WTC11 (cell line): ENCODE results near the gene ATP11A. TPM values are rescaled to one million over a fixed set of nuclear protein-coding genes. Genes with fewer than 3 reads are reported as not detected.

Source experiments
- ATAC-seq: fragments of 200-7000 bp; cut with Tn5 transposase; 2 replicates; pipeline ENCODE4 v1.10.0; 2021; ENCODE audit warnings: mild to moderate bottlenecking, moderate library complexity
- CTCF ChIA-PET: fragments of 300-600 bp; sonication (Branson Sonifier 250); formaldehyde crosslinking; loops from one replicate; lab custom pipeline; 2021; ENCODE audit warnings: antibody characterized with exemption; lab: Charles Lee
- POLR2A ChIA-PET: fragments of 350-600 bp; sonication (Branson Sonifier 250); formaldehyde crosslinking; loops from one replicate; lab custom pipeline; 2021; ENCODE audit warnings: antibody characterized with exemption; lab: Charles Lee
- DNase-seq: peaks from one replicate; pipeline ENCODE4 v3.0.0; 2021; ENCODE audit warnings: low spot score
- H3K27ac Mint-ChIP-seq: 2 replicates; pipeline ENCODE4 v1.8.0; 2021; ENCODE audit warnings: mixed read lengths
- H3K27me3 Mint-ChIP-seq: 2 replicates; pipeline ENCODE4 v1.8.0; 2021; ENCODE audit warnings: low read depth, mild to moderate bottlenecking, moderate library complexity, mixed read lengths
- H3K36me3 Mint-ChIP-seq: 2 replicates; pipeline ENCODE4 v1.8.0; 2021; ENCODE audit warnings: mixed read lengths
- H3K4me1 Mint-ChIP-seq: 2 replicates; pipeline ENCODE4 v1.8.0; 2022; ENCODE audit warnings: mixed read lengths
- H3K4me3 Mint-ChIP-seq: 2 replicates; pipeline ENCODE4 v1.8.0; 2021; ENCODE audit warnings: mild to moderate bottlenecking, moderate library complexity, mixed read lengths
- H3K9me3 Mint-ChIP-seq: 2 replicates; pipeline ENCODE4 v1.8.0; 2021; ENCODE audit warnings: mixed read lengths
- EMX1 ChIP-seq: fragments of 250-450 bp; sonication (Bioruptor Pico); IDR thresholded peaks from 2 replicates; pipeline ENCODE4 v1.8.0; 2021; ENCODE audit warnings: mild to moderate bottlenecking
- NFE2L1 ChIP-seq: sonication (generic); formaldehyde crosslinking; IDR thresholded peaks from 2 replicates; pipeline ENCODE4 v1.8.1; 2023; ENCODE audit warnings: missing genetic modification reagents
- NFYB ChIP-seq: sonication (generic); formaldehyde crosslinking; conservative IDR thresholded peaks from 2 replicates; pipeline ENCODE4 v1.8.0; 2022; ENCODE audit warnings: low read depth, missing genetic modification reagents
- NR1H2 ChIP-seq: sonication (generic); formaldehyde crosslinking; IDR thresholded peaks from 2 replicates; pipeline ENCODE4 v1.9.0; 2021; ENCODE audit warnings: mild to moderate bottlenecking, moderate library complexity, missing genetic modification reagents
- RELA ChIP-seq: sonication (generic); formaldehyde crosslinking; IDR thresholded peaks from 2 replicates; pipeline ENCODE4 v1.8.1; 2022; ENCODE audit warnings: missing genetic modification reagents, mild to moderate bottlenecking, borderline replicate concordance
- TCF7 ChIP-seq: sonication (generic); formaldehyde crosslinking; IDR thresholded peaks from 2 replicates; pipeline ENCODE4 v1.8.0; 2022; ENCODE audit warnings: mild to moderate bottlenecking, low read depth, missing genetic modification reagents, moderate library complexity
- TEAD1 ChIP-seq: sonication (generic); formaldehyde crosslinking; IDR thresholded peaks from 2 replicates; pipeline ENCODE4 v1.8.0; 2022; ENCODE audit warnings: mild to moderate bottlenecking, missing genetic modification reagents
- TEAD4 ChIP-seq: sonication (generic); formaldehyde crosslinking; IDR thresholded peaks from 2 replicates; pipeline ENCODE4 v1.8.0; 2022; ENCODE audit warnings: mild to moderate bottlenecking, missing genetic modification reagents
- USF1 ChIP-seq: sonication (generic); formaldehyde crosslinking; IDR thresholded peaks from 2 replicates; pipeline ENCODE4 v1.8.0; 2022; ENCODE audit warnings: mild to moderate bottlenecking, missing genetic modification reagents
- USF2 ChIP-seq: sonication (generic); formaldehyde crosslinking; IDR thresholded peaks from 2 replicates; pipeline ENCODE4 v1.8.1; 2023; ENCODE audit warnings: mild to moderate bottlenecking, missing genetic modification reagents, moderate library complexity
- ZNF138 ChIP-seq: sonication (generic); formaldehyde crosslinking; conservative IDR thresholded peaks from 2 replicates; pipeline ENCODE4 v1.8.1; 2022; ENCODE audit warnings: mild to moderate bottlenecking, moderate library complexity, missing genetic modification reagents
- ZNF512 ChIP-seq: sonication (generic); formaldehyde crosslinking; IDR thresholded peaks from 2 replicates; pipeline ENCODE4 v1.8.1; 2022; ENCODE audit warnings: missing genetic modification reagents, borderline replicate concordance
- total RNA-seq: library from RNA; stranded (reverse); gene quantifications from 3 replicates; pipeline ENCODE4 v1.2.3, GENCODE V29; 2021
- TF ChIP-seq, protein P1 (sequence below): fragments of 200-600 bp; IDR thresholded peaks from 2 replicates; pipeline ENCODE4 v1.8.0; 2022; ENCODE audit warnings: antibody characterized with exemption
- TF ChIP-seq, protein P2 (sequence below): fragments of 250-450 bp; sonication (Bioruptor Pico); IDR thresholded peaks from 2 replicates; pipeline ENCODE4 v1.9.0; 2021; ENCODE audit warnings: mild to moderate bottlenecking
- TF ChIP-seq, protein P3 (sequence below): fragments of 250-450 bp; sonication (Bioruptor Pico); IDR thresholded peaks from 2 replicates; pipeline ENCODE4 v1.9.0; 2021; ENCODE audit warnings: mild to moderate bottlenecking
- TF ChIP-seq, protein P4 (sequence below): sonication (generic); formaldehyde crosslinking; IDR thresholded peaks from 2 replicates; pipeline ENCODE4 v1.8.1; 2023; ENCODE audit warnings: mild to moderate bottlenecking, missing genetic modification reagents

Gene ATP11A
- total RNA-seq, 1 experiment from 2014 or later, result 100 TPM

- DNase-seq (no peak), ATAC-seq (no peak)
- POLR2A ChIA-PET, result no interaction called here
- TF ChIP-seq NFE2L1 (CRISPR knock-in tag), result no peak
- no peak for TF ChIP-seq ZNF138 (CRISPR knock-in tag)
- TF ChIP-seq TEAD4 (CRISPR knock-in tag), result no peak
- TF ChIP-seq TEAD1 (CRISPR knock-in tag), result no peak
- TF ChIP-seq, protein P1, sequence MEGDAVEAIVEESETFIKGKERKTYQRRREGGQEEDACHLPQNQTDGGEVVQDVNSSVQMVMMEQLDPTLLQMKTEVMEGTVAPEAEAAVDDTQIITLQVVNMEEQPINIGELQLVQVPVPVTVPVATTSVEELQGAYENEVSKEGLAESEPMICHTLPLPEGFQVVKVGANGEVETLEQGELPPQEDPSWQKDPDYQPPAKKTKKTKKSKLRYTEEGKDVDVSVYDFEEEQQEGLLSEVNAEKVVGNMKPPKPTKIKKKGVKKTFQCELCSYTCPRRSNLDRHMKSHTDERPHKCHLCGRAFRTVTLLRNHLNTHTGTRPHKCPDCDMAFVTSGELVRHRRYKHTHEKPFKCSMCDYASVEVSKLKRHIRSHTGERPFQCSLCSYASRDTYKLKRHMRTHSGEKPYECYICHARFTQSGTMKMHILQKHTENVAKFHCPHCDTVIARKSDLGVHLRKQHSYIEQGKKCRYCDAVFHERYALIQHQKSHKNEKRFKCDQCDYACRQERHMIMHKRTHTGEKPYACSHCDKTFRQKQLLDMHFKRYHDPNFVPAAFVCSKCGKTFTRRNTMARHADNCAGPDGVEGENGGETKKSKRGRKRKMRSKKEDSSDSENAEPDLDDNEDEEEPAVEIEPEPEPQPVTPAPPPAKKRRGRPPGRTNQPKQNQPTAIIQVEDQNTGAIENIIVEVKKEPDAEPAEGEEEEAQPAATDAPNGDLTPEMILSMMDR, result no peak
- no peak for TF ChIP-seq RELA (CRISPR knock-in tag)
- TF ChIP-seq, protein P2, sequence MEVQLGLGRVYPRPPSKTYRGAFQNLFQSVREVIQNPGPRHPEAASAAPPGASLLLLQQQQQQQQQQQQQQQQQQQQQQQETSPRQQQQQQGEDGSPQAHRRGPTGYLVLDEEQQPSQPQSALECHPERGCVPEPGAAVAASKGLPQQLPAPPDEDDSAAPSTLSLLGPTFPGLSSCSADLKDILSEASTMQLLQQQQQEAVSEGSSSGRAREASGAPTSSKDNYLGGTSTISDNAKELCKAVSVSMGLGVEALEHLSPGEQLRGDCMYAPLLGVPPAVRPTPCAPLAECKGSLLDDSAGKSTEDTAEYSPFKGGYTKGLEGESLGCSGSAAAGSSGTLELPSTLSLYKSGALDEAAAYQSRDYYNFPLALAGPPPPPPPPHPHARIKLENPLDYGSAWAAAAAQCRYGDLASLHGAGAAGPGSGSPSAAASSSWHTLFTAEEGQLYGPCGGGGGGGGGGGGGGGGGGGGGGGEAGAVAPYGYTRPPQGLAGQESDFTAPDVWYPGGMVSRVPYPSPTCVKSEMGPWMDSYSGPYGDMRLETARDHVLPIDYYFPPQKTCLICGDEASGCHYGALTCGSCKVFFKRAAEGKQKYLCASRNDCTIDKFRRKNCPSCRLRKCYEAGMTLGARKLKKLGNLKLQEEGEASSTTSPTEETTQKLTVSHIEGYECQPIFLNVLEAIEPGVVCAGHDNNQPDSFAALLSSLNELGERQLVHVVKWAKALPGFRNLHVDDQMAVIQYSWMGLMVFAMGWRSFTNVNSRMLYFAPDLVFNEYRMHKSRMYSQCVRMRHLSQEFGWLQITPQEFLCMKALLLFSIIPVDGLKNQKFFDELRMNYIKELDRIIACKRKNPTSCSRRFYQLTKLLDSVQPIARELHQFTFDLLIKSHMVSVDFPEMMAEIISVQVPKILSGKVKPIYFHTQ (CRISPR knock-in tag), result no peak
- TF ChIP-seq, protein P3, sequence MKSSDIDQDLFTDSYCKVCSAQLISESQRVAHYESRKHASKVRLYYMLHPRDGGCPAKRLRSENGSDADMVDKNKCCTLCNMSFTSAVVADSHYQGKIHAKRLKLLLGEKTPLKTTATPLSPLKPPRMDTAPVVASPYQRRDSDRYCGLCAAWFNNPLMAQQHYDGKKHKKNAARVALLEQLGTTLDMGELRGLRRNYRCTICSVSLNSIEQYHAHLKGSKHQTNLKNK (CRISPR knock-in tag), result no peak
- no peak for TF ChIP-seq ZNF512 (CRISPR knock-in tag)
- no peak for TF ChIP-seq NR1H2
- TF ChIP-seq EMX1, result no peak
- TF ChIP-seq, all 79 proteins: peak for 0
- Mint-ChIP-seq H3K4me3 (no peak overlapping the region), H3K27me3 (no peaks in the 10 kb centered on the region), H3K4me1 (peaks cover 18% of the 10 kb centered on the region), H3K27ac (peak overlapping the region; percentile 36), H3K9me3 (peaks cover 40% of the 10 kb centered on the region), H3K36me3 (peaks cover 42% of the 10 kb centered on the region)
- CTCF ChIA-PET, result no interaction called here
These were observed 106.5 kb downstream of the ATP11A start for GRCh38 chr13:112796190-112796915.

DNA sequence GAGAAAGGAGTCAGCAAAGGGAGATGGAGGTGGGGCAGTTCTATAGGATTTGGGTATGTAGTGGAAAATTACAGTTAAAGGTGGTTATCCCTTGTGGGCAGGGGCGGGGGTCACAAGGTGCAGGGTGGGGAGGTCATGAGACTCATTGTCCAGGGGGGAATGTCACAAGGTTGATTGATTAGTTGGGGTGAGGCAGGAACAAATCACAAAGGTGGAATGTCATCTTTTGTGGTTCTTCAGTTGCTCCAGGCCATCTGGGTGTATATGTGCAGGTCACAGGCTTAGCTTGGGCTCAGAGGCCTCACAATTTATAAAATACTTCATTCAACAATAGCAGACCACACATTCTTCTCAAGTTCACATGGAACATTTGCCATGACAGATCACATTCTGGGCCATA is 109.6 kb downstream of the ATP11A start:
- no peak for DNase-seq
- peaks cover 42% of the 10 kb centered on the region for H3K36me3 Mint-ChIP-seq

More for the DNA sequence above, 109.6 kb downstream of the ATP11A start:
- H3K27me3 Mint-ChIP-seq, result no peaks in the 10 kb centered on the region
- TF ChIP-seq, protein P4, sequence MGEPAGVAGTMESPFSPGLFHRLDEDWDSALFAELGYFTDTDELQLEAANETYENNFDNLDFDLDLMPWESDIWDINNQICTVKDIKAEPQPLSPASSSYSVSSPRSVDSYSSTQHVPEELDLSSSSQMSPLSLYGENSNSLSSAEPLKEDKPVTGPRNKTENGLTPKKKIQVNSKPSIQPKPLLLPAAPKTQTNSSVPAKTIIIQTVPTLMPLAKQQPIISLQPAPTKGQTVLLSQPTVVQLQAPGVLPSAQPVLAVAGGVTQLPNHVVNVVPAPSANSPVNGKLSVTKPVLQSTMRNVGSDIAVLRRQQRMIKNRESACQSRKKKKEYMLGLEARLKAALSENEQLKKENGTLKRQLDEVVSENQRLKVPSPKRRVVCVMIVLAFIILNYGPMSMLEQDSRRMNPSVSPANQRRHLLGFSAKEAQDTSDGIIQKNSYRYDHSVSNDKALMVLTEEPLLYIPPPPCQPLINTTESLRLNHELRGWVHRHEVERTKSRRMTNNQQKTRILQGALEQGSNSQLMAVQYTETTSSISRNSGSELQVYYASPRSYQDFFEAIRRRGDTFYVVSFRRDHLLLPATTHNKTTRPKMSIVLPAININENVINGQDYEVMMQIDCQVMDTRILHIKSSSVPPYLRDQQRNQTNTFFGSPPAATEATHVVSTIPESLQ, result no peak
- TF ChIP-seq TCF7, result no peak
- TF ChIP-seq USF1 (CRISPR knock-in tag), result no peak
- TF ChIP-seq USF2, result no peak
- TF ChIP-seq NFYB, result no peak
- ChIA-PET POLR2A (no interaction called here), CTCF (no interaction called here)
- H3K27ac Mint-ChIP-seq, result no peak overlapping the region
- H3K9me3 Mint-ChIP-seq, result peaks cover 44% of the 10 kb centered on the region
- ATAC-seq, result no peak
- H3K4me1 Mint-ChIP-seq, result peaks cover 19% of the 10 kb centered on the region
- no peak overlapping the region for H3K4me3 Mint-ChIP-seq
